Stomach (tissue), 9 donors: ENCODE results near the gene C9orf78. TPM values are rescaled to one million over a fixed set of nuclear protein-coding genes. Genes with fewer than 3 reads are reported as not detected.

Source experiments
- DNase-seq, 2 donors: peaks; one replicate each; pipeline versions ENCODE4 v3.0.0 to v3.0.0-alpha.2; 2013 to 2019
- H3K27ac ChIP-seq, 5 donors: fragments of 200-600 bp in 4 of 5; sonication (generic) in 4 of 5; one replicate each; pipeline ENCODE4 v1.5.1; 2013 to 2019; ENCODE audit warnings: mild to moderate bottlenecking in 1 of 5, moderate library complexity in 1 of 5
- H3K27me3 ChIP-seq, 3 donors: fragments of 200-600 bp; sonication (generic); one replicate each; pipeline ENCODE4 v1.5.1; 2017 to 2019; ENCODE audit warnings: mixed run types in 1 of 3
- H3K36me3 ChIP-seq, 4 donors: fragments of 200-600 bp; sonication (generic); 1 replicate in 3 of 4; 2 replicates in 1 of 4; pipeline ENCODE4 v1.5.1; 2016 to 2019
- H3K4me1 ChIP-seq, 4 donors: fragments of 200-600 bp; sonication (generic); one replicate each; pipeline ENCODE4 v1.5.1; 2016 to 2019
- H3K4me3 ChIP-seq, 4 donors: fragments of 200-600 bp; sonication (generic) in 3 of 4; one replicate each; pipeline ENCODE4 v1.5.1; 2016 to 2019; ENCODE audit warnings: mild to moderate bottlenecking in 1 of 4
- H3K9me3 ChIP-seq, 4 donors: fragments of 200-600 bp; sonication (generic); one replicate each; pipeline ENCODE4 v1.5.1; 2016 to 2019
- CTCF ChIP-seq, 7 experiments: fragments of 450-650 bp in 4 of 7; fragments of 200-600 bp in 3 of 7; sonication (generic) in 3 of 7; IDR thresholded peaks; one replicate each; pipeline ENCODE4 v1.5.1; 2016 to 2019; ENCODE audit warnings: antibody characterized with exemption in 7 of 7, control low read depth in 2 of 7, mild to moderate bottlenecking in 1 of 7
- EP300 ChIP-seq: sonication (generic); formaldehyde crosslinking; IDR thresholded peaks from one replicate; pipeline ENCODE4 v1.6.1; 2017; ENCODE audit warnings: antibody characterized with exemption
- POLR2A ChIP-seq, 4 donors: fragments of 450-650 bp; IDR thresholded peaks; one replicate each; pipeline ENCODE4 v1.6.1; 2016; ENCODE audit warnings: antibody characterized with exemption in 4 of 4, control low read depth in 2 of 4, mild to moderate bottlenecking in 1 of 4, moderate library complexity in 1 of 4
- POLR2AphosphoS5 ChIP-seq, 3 donors: sonication (generic); formaldehyde crosslinking; IDR thresholded peaks; one replicate each; pipeline ENCODE4 v1.6.1; 2016; ENCODE audit warnings: antibody characterized with exemption in 3 of 3
- WGBS, 5 donors: extraction: QIAGEN DNeasy Blood & Tissue Kit in 3 of 5; methylation state at CpG; one replicate each; pipeline versions ENCODE4 v1.1.5 to v1.1.7; 2013 to 2018; 5-methylcytosine and 5-hydroxymethylcytosine counted together
- intact Hi-C: fragments of 100-400 bp; cut with DNase I; formaldehyde crosslinking; loops from one replicate; pipeline ENCODE4 v1.15.1; 2023; ENCODE audit warnings: low total_unique reads
- polyA plus RNA-seq, 3 donors: library from polyadenylated mRNA; stranded (reverse); fragments of 200-250 nt; gene quantifications; one replicate each; pipeline ENCODE4 v1.2.3, GENCODE V29; 2013
- total RNA-seq, 5 donors: library from RNA; depleted of rRNA; stranded (reverse); fragments of >200 nt; gene quantifications; one replicate each; pipeline versions ENCODE4 v1.1.0 to v1.2.3, GENCODE V29; 2014 to 2016
- donor health status: healthy with polysubstance abuse.
- donor health status: Bipolar disorder and iron deficiency.
- donor health status: healthy.

The C9orf78 gene
- total and polyA plus RNA-seq, 8 donors = 18.7 to 67.5 (median 43.8) TPM

DNA sequence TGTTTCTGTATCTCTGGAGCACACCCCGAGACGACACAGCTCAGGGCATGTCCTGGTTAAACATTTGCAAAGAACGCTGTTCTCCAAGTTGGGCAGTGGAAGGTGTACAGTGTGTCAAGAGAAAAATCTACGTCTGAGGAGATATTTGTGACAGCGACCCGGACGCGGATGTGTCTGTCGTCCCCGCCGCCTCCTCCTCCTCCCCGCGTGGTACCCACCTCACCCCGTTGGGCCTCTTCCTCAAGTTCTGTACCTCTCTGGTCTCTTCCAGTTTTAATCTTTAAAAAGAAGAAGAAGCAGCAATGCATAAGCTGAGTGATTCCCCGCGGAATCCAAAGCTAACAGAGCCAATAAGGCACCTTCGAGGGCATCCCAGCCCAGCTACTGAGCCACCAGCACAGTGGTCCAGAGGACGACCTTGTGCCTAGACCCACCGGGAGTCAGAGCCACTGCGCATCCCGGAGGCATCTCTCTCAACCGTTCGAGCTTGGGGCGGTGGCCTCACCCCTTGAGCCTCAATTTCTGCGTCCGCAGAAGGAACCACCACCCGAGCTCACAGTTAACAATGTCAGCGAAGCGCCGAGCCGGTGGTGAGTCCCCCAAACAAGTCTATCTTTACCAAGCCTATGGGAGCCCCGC lies 467 bp downstream of the C9orf78 start:
- Histone ChIP-seq H3K36me3 (peaks cover 19 to 41% (median 38%) of the 10 kb centered on the region in 4 donors), H3K4me3 (peak overlapping the region; percentile 69 to 97 (median 89)), H3K27ac (peak overlapping the region; percentile 88 to 94 (median 93)), H3K27me3 (no peaks in the 10 kb centered on the region), H3K4me1 (peaks cover 20 to 54% (median 38%) of the 10 kb centered on the region in 4 donors), H3K9me3 (no peaks in the 10 kb centered on the region)
- WGBS, 5 donors = 1 to 2% (median 1%) methylated on average over 27 to 32 of the region's 32 CpGs
- DNase-seq = peak in 1 of 2 donors; percentile 23
- intact Hi-C loops = no loop called here
- TF ChIP-seq POLR2A (IDR thresholded peaks at IDR 0.05) = no peak
- TF ChIP-seq CTCF (IDR thresholded peaks at IDR 0.05) = no peak

GRCh38 chr9:129832982-129833381 lies 2.1 kb downstream of the C9orf78 start:
- DNase-seq = no peak
- WGBS, 5 donors = 86 to 96% (median 88%) methylated on average over 1 of the region's 1 CpG
- Histone ChIP-seq H3K27ac (no peak overlapping the region), H3K36me3 (peaks cover 31 to 58% (median 54%) of the 10 kb centered on the region in 4 donors), H3K4me1 (peaks cover 20 to 38% (median 30%) of the 10 kb centered on the region in 4 donors), H3K4me3 (no peak overlapping the region), H3K27me3 (no peaks in the 10 kb centered on the region), H3K9me3 (no peaks in the 10 kb centered on the region)
- intact Hi-C loops = no loop called here
- TF ChIP-seq POLR2A (IDR thresholded peaks at IDR 0.05) = no peak
- TF ChIP-seq CTCF (IDR thresholded peaks at IDR 0.05) = no peak
- no peak for TF ChIP-seq POLR2AphosphoS5 (IDR thresholded peaks at IDR 0.05)
- no peak for TF ChIP-seq EP300

- no peak overlapping the region for H3K27ac ChIP-seq
- WGBS, 5 donors = 90 to 96% (median 94%) methylated on average over 10 of the region's 10 CpGs
- H3K27me3 ChIP-seq = no peaks in the 10 kb centered on the region
- intact Hi-C loops = no loop called here
- peaks cover 5 to 12% (median 7%) of the 10 kb centered on the region in 4 donors for H3K4me1 ChIP-seq
- no peaks in the 10 kb centered on the region for H3K9me3 ChIP-seq
- DNase-seq = no peak
- no peak overlapping the region for H3K4me3 ChIP-seq
- TF ChIP-seq POLR2AphosphoS5 (IDR thresholded peaks at IDR 0.05) (no peak), EP300 (no peak)
- H3K36me3 ChIP-seq = peaks cover 31 to 75% (median 71%) of the 10 kb centered on the region in 4 donors
Observed at GRCh38 chr9:129828969-129829368, 6.1 kb downstream of the C9orf78 start.

GRCh38 chr9:129828051-129828450 lies 7.0 kb downstream of the C9orf78 start:
- Histone ChIP-seq H3K9me3 (no peaks in the 10 kb centered on the region), H3K36me3 (peaks cover 31 to 68% (median 67%) of the 10 kb centered on the region in 4 donors), H3K27me3 (no peaks in the 10 kb centered on the region), H3K4me1 (peaks cover under 1 to 7% (median 4%) of the 10 kb centered on the region in 4 donors), H3K4me3 (no peak overlapping the region), H3K27ac (no peak overlapping the region)
- TF ChIP-seq POLR2AphosphoS5 (IDR thresholded peaks at IDR 0.05) (no peak), CTCF (IDR thresholded peaks at IDR 0.05) (no peak), EP300 (no peak), POLR2A (IDR thresholded peaks at IDR 0.05) (no peak)
- no peak for DNase-seq
- intact Hi-C loops = no loop called here
- 89 to 95% (median 93%) methylated on average over 9 of the region's 9 CpGs for WGBS, 5 donors

- no peak overlapping the region for H3K27ac ChIP-seq
- intact Hi-C loops = no loop called here
- no peak for DNase-seq
- no peak for TF ChIP-seq POLR2A (IDR thresholded peaks at IDR 0.05)
- TF ChIP-seq CTCF (IDR thresholded peaks at IDR 0.05) = no peak
- no peak for TF ChIP-seq POLR2AphosphoS5 (IDR thresholded peaks at IDR 0.05)
- no peak for TF ChIP-seq EP300
- H3K9me3 ChIP-seq = no peaks in the 10 kb centered on the region
- 79 to 96% (median 88%) methylated on average over 1 of the region's 1 CpG for WGBS, 5 donors
- H3K27me3 ChIP-seq = no peaks in the 10 kb centered on the region
- H3K4me1 ChIP-seq = peaks cover 7 to 18% (median 11%) of the 10 kb centered on the region in 4 donors
- no peak overlapping the region for H3K4me3 ChIP-seq
- H3K36me3 ChIP-seq = peaks cover 39 to 65% (median 63%) of the 10 kb centered on the region in 4 donors
Observed at GRCh38 chr9:129826759-129827158, 8.3 kb downstream of the C9orf78 start.
